Bladder microvascular endothelial cell (primary cell): ENCODE measurements around the gene SPDYE5. TPM values are rescaled to one million over a fixed set of nuclear protein-coding genes. Genes with fewer than 3 reads are reported as not detected.

Source experiments
- total RNA-seq: library from RNA; depleted of rRNA; stranded (reverse); fragments of >200 nt; gene quantifications from 2 replicates; pipeline ENCODE4 v1.2.3, GENCODE V29; 2014

The SPDYE5 gene
- total RNA-seq = not detected in 2 replicates

GRCh38 chr7:75492020-75492419 is at the start of gene SPDYE5:
Gene SPDYE5 (plus strand): TSS chr7:75492320. CDS start chr7:75494048, 1,728 bp downstream.

GRCh38 chr7:75485979-75486643 is 6.0 kb upstream of the SPDYE5 start, which contains the start of gene POM121C:
Gene POM121C (minus strand): TSS chr7:75486299. CDS start chr7:75441496, 44,803 bp downstream.

Other genes starting within 250 kb of the SPDYE5 start
- 0.16 and 0.88 TPM in 2 replicates for gene TRIM73, start 96.7 kb upstream of the SPDYE5 start, total RNA-seq
- gene POM121C, start 6.0 kb upstream of the SPDYE5 start, total RNA-seq = 4.9 and 15.4 TPM in 2 replicates
- 25.7 and 57.1 TPM in 2 replicates for gene HIP1, start 246.6 kb downstream of the SPDYE5 start, total RNA-seq